IMR-90 (cell line): ENCODE measurements around the gene CARD18. TPM values are rescaled to one million over a fixed set of nuclear protein-coding genes. Genes with fewer than 3 reads are reported as not detected.

Source experiments
- ATAC-seq: fragments of 200-7000 bp; cut with Tn5 transposase; 2 replicates; pipeline ENCODE4 v1.9.1; 2020; ENCODE audit warnings: low read depth, mild to moderate bottlenecking, moderate library complexity
- BruUV-seq: library from RNA; stranded (reverse); fragments of 400-500 nt; replicated peaks from 2 replicates; lab custom pipeline; 2021; lab: Mats Ljungman, UMichigan
- CTCF ChIA-PET: fragments of 300-600 bp; formaldehyde crosslinking; extraction: SDS; loops from one replicate; lab custom pipeline; 2021; ENCODE audit warnings: antibody characterized with exemption; lab: Yijun Ruan, JAX
- POLR2A ChIA-PET: fragments of 300-600 bp; sonication (Branson Sonifier 250); formaldehyde crosslinking; loops from one replicate; lab custom pipeline; 2022; ENCODE audit warnings: antibody characterized with exemption; ENCODE audit not compliant: unreplicated experiment; lab: Charles Lee
- DNase-seq: peaks from one replicate; pipeline ENCODE4 v3.0.0; 2013
- H2AFZ ChIP-seq: replicated peaks from 2 replicates; pipeline ENCODE3; 2013; ENCODE audit warnings: low read length, mild to moderate bottlenecking; ENCODE audit not compliant: poor library complexity
- H2AK5ac ChIP-seq: 2 replicates; pipeline ENCODE4 v1.6.1; 2013; ENCODE audit warnings: low read depth, low read length, inconsistent platforms
- H2AK9ac ChIP-seq: replicated peaks from 2 replicates; pipeline ENCODE3; 2013; ENCODE audit warnings: mild to moderate bottlenecking, low read depth, low read length, moderate library complexity; ENCODE audit not compliant: poor library complexity
- H2BK120ac ChIP-seq: 2 replicates; pipeline ENCODE4 v1.6.1; 2013; ENCODE audit warnings: low read depth, low read length, inconsistent platforms
- H2BK15ac ChIP-seq: 3 replicates; pipeline ENCODE4 v1.6.1; 2013; ENCODE audit warnings: low read depth, low read length, inconsistent platforms
- H2BK20ac ChIP-seq: 2 replicates; pipeline ENCODE4 v1.6.1; 2013; ENCODE audit warnings: low read depth, mild to moderate bottlenecking, inconsistent platforms, low read length, moderate library complexity
- H2BK5ac ChIP-seq: 2 replicates; pipeline ENCODE4 v1.6.1; 2013; ENCODE audit warnings: mild to moderate bottlenecking, low read depth, low read length, inconsistent platforms; ENCODE audit not compliant: poor library complexity, severe bottlenecking
- H3K14ac ChIP-seq: replicated peaks from 2 replicates; pipeline ENCODE4 v1.6.1; 2013; ENCODE audit warnings: low read depth, low read length, inconsistent platforms
- H3K18ac ChIP-seq: 2 replicates; pipeline ENCODE4 v1.6.1; 2013; ENCODE audit warnings: low read depth, low read length, control low read depth
- H3K23ac ChIP-seq: 2 replicates; pipeline ENCODE4 v1.6.1; 2013; ENCODE audit warnings: low read depth, low read length, inconsistent platforms
- H3K27ac ChIP-seq: 2 replicates; pipeline ENCODE4 v1.5.1; 2013; ENCODE audit warnings: mild to moderate bottlenecking, control low read depth, low read length; ENCODE audit not compliant: insufficient read depth
- H3K27me3 ChIP-seq: 2 replicates; pipeline ENCODE4 v1.6.1; 2013; ENCODE audit warnings: low read length; ENCODE audit not compliant: control insufficient read depth, insufficient read depth
- H3K36me3 ChIP-seq: 2 replicates; pipeline ENCODE4 v1.6.1; 2013; ENCODE audit warnings: low read length, mixed read lengths; ENCODE audit not compliant: control insufficient read depth, insufficient read depth
- H3K4ac ChIP-seq: 2 replicates; pipeline ENCODE4 v1.6.1; 2013; ENCODE audit warnings: low read depth, low read length, inconsistent platforms
- H3K4me1 ChIP-seq: 2 replicates; pipeline ENCODE4 v1.6.1; 2013; ENCODE audit warnings: low read length, mixed read lengths; ENCODE audit not compliant: control insufficient read depth, insufficient read depth
- H3K4me2 ChIP-seq: 2 replicates; pipeline ENCODE4 v1.6.1; 2013; ENCODE audit warnings: low read depth, mild to moderate bottlenecking, control low read depth, low read length, moderate library complexity
- H3K4me3 ChIP-seq: 2 replicates; pipeline ENCODE4 v1.5.1; 2013; ENCODE audit warnings: low read depth, mild to moderate bottlenecking, control low read depth, low read length, moderate library complexity; ENCODE audit not compliant: insufficient read depth
- H3K56ac ChIP-seq: 2 replicates; pipeline ENCODE4 v1.6.1; 2013; ENCODE audit warnings: low read length, inconsistent platforms; ENCODE audit not compliant: insufficient read depth; ENCODE audit errors: extremely low read depth
- H3K79me1 ChIP-seq, 2 experiments: 2 replicates each; pipeline ENCODE4 v1.6.1; 2013; ENCODE audit warnings: low read length in 2 of 2, inconsistent platforms in 1 of 2, low read depth in 1 of 2
- H3K9ac ChIP-seq: 2 replicates; pipeline ENCODE4 v1.6.1; 2013; ENCODE audit warnings: low read depth, low read length, control low read depth
- H3K9me1 ChIP-seq: 2 replicates; pipeline ENCODE4 v1.6.1; 2013; ENCODE audit warnings: low read length, inconsistent platforms; ENCODE audit not compliant: insufficient read depth
- H3K9me3 ChIP-seq: 2 replicates; pipeline ENCODE4 v1.6.1; 2013; ENCODE audit warnings: low read length; ENCODE audit not compliant: control insufficient read depth, insufficient read depth
- H4K20me1 ChIP-seq: 2 replicates; pipeline ENCODE4 v1.6.1; 2013; ENCODE audit warnings: low read length, inconsistent platforms; ENCODE audit not compliant: insufficient read depth
- H4K5ac ChIP-seq: 2 replicates; pipeline ENCODE4 v1.6.1; 2013; ENCODE audit warnings: mild to moderate bottlenecking, low read depth, low read length, control low read depth
- H4K8ac ChIP-seq, 2 experiments: 2 replicates each; pipeline ENCODE4 v1.6.1; 2013; ENCODE audit warnings: low read depth in 2 of 2, low read length in 2 of 2, control low read depth in 1 of 2, inconsistent platforms in 1 of 2
- H4K91ac ChIP-seq: 2 replicates; pipeline ENCODE4 v1.6.1; 2013; ENCODE audit warnings: low read depth, low read length, inconsistent platforms; ENCODE audit not compliant: insufficient read depth
- BHLHE40 ChIP-seq: fragments of 150-350 bp; IDR thresholded peaks from 2 replicates; pipeline ENCODE4 v1.6.1; 2016; ENCODE audit warnings: mild to moderate bottlenecking, low read depth, low read length
- CEBPB ChIP-seq: IDR thresholded peaks from 2 replicates; pipeline ENCODE4 v1.6.1; 2012; ENCODE audit warnings: low read depth, low read length, improper control_type of control experiment
- CHD1 ChIP-seq: IDR thresholded peaks from 2 replicates; pipeline ENCODE4 v1.6.1; 2012; ENCODE audit warnings: low read depth, low read length, improper control_type of control experiment
- FOS ChIP-seq: fragments of 150-350 bp; IDR thresholded peaks from 2 replicates; pipeline ENCODE4 v1.6.1; 2016; ENCODE audit warnings: low read depth, low read length
- MAFK ChIP-seq: IDR thresholded peaks from 2 replicates; pipeline ENCODE4 v1.6.1; 2012; ENCODE audit warnings: low read depth, low read length, improper control_type of control experiment
- MAZ ChIP-seq: IDR thresholded peaks from 2 replicates; pipeline ENCODE4 v1.6.1; 2012; ENCODE audit warnings: low read depth, mild to moderate bottlenecking, low read length, improper control_type of control experiment, moderate library complexity, borderline replicate concordance
- MXI1 ChIP-seq: IDR thresholded peaks from 2 replicates; pipeline ENCODE4 v1.6.1; 2012; ENCODE audit warnings: low read depth, mild to moderate bottlenecking, low read length, moderate library complexity, borderline replicate concordance
- NFE2L2 ChIP-seq: fragments of 150-350 bp; IDR thresholded peaks from 2 replicates; pipeline ENCODE4 v1.6.1; 2016; ENCODE audit warnings: low read depth, mild to moderate bottlenecking, low read length
- POLR2A ChIP-seq: IDR thresholded peaks from 2 replicates; pipeline ENCODE4 v1.6.1; 2012; ENCODE audit warnings: mild to moderate bottlenecking, low read depth, low read length
- RAD21 ChIP-seq: IDR thresholded peaks from 2 replicates; pipeline ENCODE4 v1.6.1; 2012; ENCODE audit warnings: low read length, improper control_type of control experiment
- RFX5 ChIP-seq: IDR thresholded peaks from 2 replicates; pipeline ENCODE4 v1.8.0; 2012; ENCODE audit warnings: low read depth, mild to moderate bottlenecking, low read length, moderate library complexity
- SMC3 ChIP-seq: fragments of 150-350 bp; IDR thresholded peaks from 2 replicates; pipeline ENCODE4 v1.6.1; 2016; ENCODE audit warnings: low read depth, mild to moderate bottlenecking, antibody characterized with exemption, low read length, moderate library complexity
- WGBS, 2 experiments: methylation state at CpG; one replicate each; pipeline versions ENCODE4 v1.1.5 to v1.1.7; 2013; ENCODE audit warnings: missing lambda C conversion rate in 2 of 2; ENCODE audit not compliant: insufficient read length in 1 of 2; ENCODE audit errors: extremely low coverage in 2 of 2; 5-methylcytosine and 5-hydroxymethylcytosine counted together
- dilution Hi-C: fragments of 300-500 bp; cut with HindIII; formaldehyde crosslinking; loops from one replicate; pipeline ENCODE4 v1.14.3; 2018; ENCODE audit warnings: low sequenced_read_pairs; ENCODE audit not compliant: unreplicated experiment
- in situ Hi-C: fragments of 300-500 bp; cut with MboI; formaldehyde crosslinking; loops from 3 replicates; pipeline ENCODE4 v1.14.3; 2019; ENCODE audit warnings: low sequenced_read_pairs, inconsistent platforms, mixed read lengths
- intact Hi-C: fragments of 100-400 bp; cut with micrococcal nuclease; formaldehyde crosslinking; loops from 2 replicates; pipeline ENCODE4 v1.10.0; 2022
- polyA plus RNA-seq, 3 experiments: library from polyadenylated mRNA; depleted of rRNA; stranded (reverse); fragments of >200 nt; gene quantifications; 2 replicates each; pipeline ENCODE4 v1.2.3, GENCODE V29; 2012; ENCODE audit warnings: low replicate concordance in 1 of 3
- total RNA-seq: library from RNA; depleted of rRNA; stranded (reverse); fragments of >200 nt; gene quantifications from 2 replicates; pipeline ENCODE4 v1.2.3, GENCODE V29; 2012
- TF ChIP-seq, protein P1 (sequence below): fragments of 150-350 bp; IDR thresholded peaks from 2 replicates; pipeline ENCODE4 v1.6.1; 2017; ENCODE audit warnings: mild to moderate bottlenecking, antibody characterized with exemption, low read length, low read depth

The CARD18 gene
- total and polyA plus RNA-seq, 2 of the 4 experiments (the other 2 are of a cell fraction): not detected

DNA sequence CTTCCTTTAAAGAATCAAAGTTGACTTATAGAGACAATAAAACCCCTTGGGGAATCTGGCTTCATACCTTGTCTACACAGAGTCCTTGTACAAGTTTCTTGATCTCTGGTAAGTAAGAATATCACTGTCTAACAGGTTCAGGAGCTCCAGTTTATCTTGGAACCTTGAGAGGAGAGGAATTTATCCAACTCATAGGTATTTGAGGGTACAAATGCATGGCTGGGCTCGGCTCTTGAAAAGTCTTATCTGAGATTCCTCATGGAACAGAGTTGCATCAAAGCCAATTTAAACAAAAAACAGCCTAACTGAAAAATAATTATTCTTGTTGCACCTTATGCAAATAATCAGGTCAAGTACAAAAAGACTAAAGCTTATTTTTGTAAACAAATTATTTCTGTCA is 33.4 kb downstream of the CARD18 start:
- H2BK20ac ChIP-seq: no peak overlapping the region
- no peak overlapping the region for H2AK9ac ChIP-seq
- WGBS, 2 experiments: no CpG with 5 or more reads among the region's 1 CpG
- H3K56ac ChIP-seq: no peak overlapping the region
- CTCF ChIA-PET: no interaction called here
- POLR2A ChIA-PET: no interaction called here
- no peak overlapping the region for H3K23ac ChIP-seq
- H3K27me3 ChIP-seq: no peaks in the 10 kb centered on the region
- no peaks in the 10 kb centered on the region for H3K79me1 ChIP-seq
- H3K9me3 ChIP-seq: no peaks in the 10 kb centered on the region
- no peak overlapping the region for H3K14ac ChIP-seq
- no peak overlapping the region for H3K4me2 ChIP-seq
- no peak overlapping the region for H3K18ac ChIP-seq
- H2AFZ ChIP-seq: no peak overlapping the region
- H4K20me1 ChIP-seq: no peaks in the 10 kb centered on the region
- H3K4ac ChIP-seq: no peak overlapping the region
- H2BK15ac ChIP-seq: no peak overlapping the region
- H3K9me1 ChIP-seq: no peaks in the 10 kb centered on the region
- in situ Hi-C loops (no loop called here), intact Hi-C loops (no loop called here), dilution Hi-C loops (no loop called here)
- no peak overlapping the region for H3K4me3 ChIP-seq
- TF ChIP-seq MXI1: no peak
- no peak for TF ChIP-seq BHLHE40
- no peak for TF ChIP-seq RFX5
- TF ChIP-seq NFE2L2: no peak
- TF ChIP-seq CHD1: no peak
- no peak for TF ChIP-seq POLR2A
- no peak for TF ChIP-seq SMC3
- TF ChIP-seq RAD21: no peak
- TF ChIP-seq FOS: no peak
- no peak for TF ChIP-seq CEBPB
- TF ChIP-seq, protein P1, sequence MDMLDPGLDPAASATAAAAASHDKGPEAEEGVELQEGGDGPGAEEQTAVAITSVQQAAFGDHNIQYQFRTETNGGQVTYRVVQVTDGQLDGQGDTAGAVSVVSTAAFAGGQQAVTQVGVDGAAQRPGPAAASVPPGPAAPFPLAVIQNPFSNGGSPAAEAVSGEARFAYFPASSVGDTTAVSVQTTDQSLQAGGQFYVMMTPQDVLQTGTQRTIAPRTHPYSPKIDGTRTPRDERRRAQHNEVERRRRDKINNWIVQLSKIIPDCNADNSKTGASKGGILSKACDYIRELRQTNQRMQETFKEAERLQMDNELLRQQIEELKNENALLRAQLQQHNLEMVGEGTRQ: no peak
- no peak for TF ChIP-seq MAFK
- no peak for TF ChIP-seq MAZ
- no peak overlapping the region for H4K91ac ChIP-seq
- no peak for DNase-seq
- H2BK120ac ChIP-seq: no peak overlapping the region
- H3K36me3 ChIP-seq: no peaks in the 10 kb centered on the region
- peaks cover 6% of the 10 kb centered on the region for H3K4me1 ChIP-seq
- H2AK5ac ChIP-seq: no peak overlapping the region
- ATAC-seq: no peak
- H2BK5ac ChIP-seq: no peak overlapping the region
- H4K8ac ChIP-seq: no peak overlapping the region
- H3K9ac ChIP-seq: no peak overlapping the region
- BruUV-seq: no TSS peak
- no peak overlapping the region for H3K27ac ChIP-seq
- no peak overlapping the region for H4K5ac ChIP-seq
